Activated naive CD8-positive, alpha-beta T cell treated with anti-CD3 and anti-CD28 coated beads for 36 hours (primary cell): ENCODE measurements around the gene TAF8. TPM values are rescaled to one million over a fixed set of nuclear protein-coding genes. Genes with fewer than 3 reads are reported as not detected.

ENCODE experiments used
- DNase-seq: peaks from one replicate; pipeline ENCODE4 v3.0.0; 2021
- H3K27ac Mint-ChIP-seq: one replicate; pipeline ENCODE4 v1.8.0; 2022; ENCODE audit warnings: mild to moderate bottlenecking, moderate library complexity, mixed read lengths
- H3K27me3 Mint-ChIP-seq: one replicate; pipeline ENCODE4 v1.8.0; 2022; ENCODE audit warnings: mild to moderate bottlenecking, mixed read lengths
- H3K36me3 Mint-ChIP-seq: one replicate; pipeline ENCODE4 v1.8.0; 2021; ENCODE audit warnings: mild to moderate bottlenecking, mixed read lengths
- H3K4me1 Mint-ChIP-seq: one replicate; pipeline ENCODE4 v1.8.0; 2021; ENCODE audit warnings: mixed read lengths
- H3K4me3 Mint-ChIP-seq: one replicate; pipeline ENCODE4 v1.8.0; 2022; ENCODE audit warnings: mild to moderate bottlenecking, moderate library complexity, mixed read lengths
- H3K9me3 Mint-ChIP-seq: one replicate; pipeline ENCODE4 v1.8.0; 2022; ENCODE audit warnings: mixed read lengths
- total RNA-seq, 2 experiments: library from RNA; stranded (reverse); gene quantifications; one replicate each; pipeline ENCODE4 v1.2.3, GENCODE V29; 2021

The TAF8 gene
- total RNA-seq, 2 experiments from 2014 or later = 40.4 to 45.1 TPM

DNA sequence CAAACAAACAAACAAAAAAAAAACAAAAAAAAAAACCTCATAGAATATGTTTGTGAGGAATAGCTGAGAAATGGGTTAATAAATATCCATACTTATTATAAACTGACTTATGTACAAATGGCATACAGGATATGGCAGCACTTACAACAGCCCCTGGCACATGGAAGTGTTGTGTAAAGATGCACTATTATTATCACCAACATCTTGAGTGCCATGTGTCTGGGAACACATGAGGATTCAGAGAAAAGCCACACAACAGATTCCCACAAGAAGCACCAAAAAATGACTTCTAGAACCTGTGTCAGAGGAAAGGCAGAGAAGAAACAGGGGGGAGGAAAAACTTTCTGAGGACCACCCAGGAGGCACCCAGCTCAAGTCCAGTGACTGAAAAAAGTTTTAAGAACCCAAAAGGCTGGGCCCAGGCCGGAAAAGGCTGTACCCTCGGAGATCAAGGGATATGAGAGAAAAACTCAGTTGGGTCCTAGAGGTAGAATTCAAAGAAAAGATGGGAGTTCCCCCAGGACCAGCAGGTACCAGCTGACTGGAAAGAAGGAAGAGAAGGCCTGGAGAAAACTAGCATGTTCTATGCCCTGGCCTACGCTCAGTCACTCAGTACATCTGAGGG lies 9.4 kb upstream of the TAF8 start:
- H3K27ac Mint-ChIP-seq = peak overlapping the region; percentile 95
- H3K27me3 Mint-ChIP-seq = no peaks in the 10 kb centered on the region
- no peaks in the 10 kb centered on the region for H3K9me3 Mint-ChIP-seq
- H3K4me3 Mint-ChIP-seq = peak overlapping the region; percentile 78
- H3K36me3 Mint-ChIP-seq = peaks cover 15% of the 10 kb centered on the region
- no peak for DNase-seq
- H3K4me1 Mint-ChIP-seq = peaks cover 78% of the 10 kb centered on the region

DNA sequence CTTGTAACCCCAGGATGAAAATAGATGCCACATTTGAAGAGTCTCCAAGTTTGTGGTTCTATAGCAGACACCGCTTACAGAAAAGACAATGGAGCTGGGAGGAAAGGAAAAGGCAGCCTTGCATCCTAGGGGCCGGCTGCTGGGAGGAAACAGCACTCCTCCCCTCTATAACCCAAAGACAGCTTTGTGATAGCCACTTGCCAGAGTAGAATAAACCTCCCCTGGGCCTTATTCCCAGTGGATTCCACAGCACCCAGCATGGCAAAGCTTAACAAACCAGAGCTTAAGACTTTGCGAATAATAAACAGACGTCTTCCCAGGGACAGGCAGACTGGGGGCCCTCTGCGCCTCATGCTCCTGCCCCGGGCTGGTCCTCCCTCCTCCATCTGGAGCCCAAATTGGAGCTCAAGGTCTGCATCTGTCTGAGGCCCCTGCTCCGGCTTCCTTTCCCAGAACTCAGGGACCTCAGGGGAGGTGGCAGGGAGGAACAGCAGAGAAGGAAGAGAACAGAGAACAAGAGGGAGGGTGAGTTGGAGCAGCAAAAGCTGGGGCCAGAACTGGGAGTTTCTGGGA lies 8.8 kb upstream of the TAF8 start:
- H3K36me3 Mint-ChIP-seq = peaks cover 12% of the 10 kb centered on the region
- no peaks in the 10 kb centered on the region for H3K27me3 Mint-ChIP-seq
- peaks cover 81% of the 10 kb centered on the region for H3K4me1 Mint-ChIP-seq
- H3K9me3 Mint-ChIP-seq = no peaks in the 10 kb centered on the region
- H3K27ac Mint-ChIP-seq = peak overlapping the region; percentile 95
- H3K4me3 Mint-ChIP-seq = peak overlapping the region; percentile 78
- DNase-seq = no peak

DNA sequence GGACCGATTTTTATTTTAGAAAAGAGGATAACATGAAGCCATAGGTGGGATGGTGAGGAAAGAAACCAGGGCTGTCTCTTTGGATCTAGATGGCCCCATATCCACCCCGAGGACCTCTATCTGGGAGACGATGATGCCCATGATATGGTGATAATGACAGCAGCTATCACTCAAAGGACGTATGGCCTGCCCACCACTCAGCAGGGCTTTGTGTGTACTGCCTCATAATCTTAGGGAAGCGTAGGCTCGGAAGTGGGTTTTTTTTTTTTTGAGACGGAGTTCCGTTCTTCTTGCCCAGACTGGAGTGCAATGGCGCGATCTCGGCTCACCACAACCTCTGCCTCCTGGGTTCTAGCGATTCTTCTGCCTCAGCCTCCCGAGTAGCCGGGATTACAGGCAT lies 8.2 kb upstream of the TAF8 start:
- peaks cover 86% of the 10 kb centered on the region for H3K4me1 Mint-ChIP-seq
- no peaks in the 10 kb centered on the region for H3K9me3 Mint-ChIP-seq
- no peak for DNase-seq
- peak overlapping the region; percentile 78 for H3K4me3 Mint-ChIP-seq
- H3K36me3 Mint-ChIP-seq = peaks cover 11% of the 10 kb centered on the region
- H3K27me3 Mint-ChIP-seq = no peaks in the 10 kb centered on the region
- H3K27ac Mint-ChIP-seq = peak overlapping the region; percentile 95

DNA sequence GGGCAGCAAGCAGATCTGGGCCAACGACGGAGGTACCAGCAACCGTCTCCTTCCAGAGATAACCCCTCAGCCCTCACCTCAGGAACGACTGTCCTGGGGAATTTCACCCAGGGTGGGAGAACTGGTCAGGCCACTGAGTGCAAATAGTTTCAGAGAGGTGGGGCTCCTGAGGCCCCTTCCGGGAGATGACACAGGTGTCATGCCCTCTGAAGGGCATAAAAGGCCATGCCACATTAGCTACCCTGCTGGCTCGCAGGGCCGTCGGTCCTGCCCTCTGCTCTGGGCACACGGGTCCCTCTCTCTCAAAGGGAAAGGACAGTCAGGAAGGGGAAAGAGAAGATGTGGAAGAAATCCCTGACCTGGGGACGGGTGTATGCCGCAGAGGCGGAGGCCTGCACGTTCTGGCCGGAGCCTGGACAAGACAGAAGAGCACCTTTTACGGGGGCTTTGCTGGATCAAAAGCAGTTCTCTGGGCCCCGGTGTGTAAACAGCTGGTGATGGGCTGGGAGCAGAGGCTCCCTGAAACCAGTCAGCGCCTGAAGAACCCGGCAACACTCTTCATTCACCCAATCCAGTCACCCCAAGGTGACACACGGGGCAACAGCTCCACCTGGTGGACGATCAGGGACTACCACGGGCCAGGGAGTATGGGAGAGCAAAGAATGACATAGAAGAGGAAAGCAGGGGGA lies 6.4 kb upstream of the TAF8 start:
- Mint-ChIP-seq H3K36me3 (peaks cover 8% of the 10 kb centered on the region), H3K4me1 (peaks cover 83% of the 10 kb centered on the region), H3K4me3 (peak overlapping the region; percentile 79), H3K27me3 (no peaks in the 10 kb centered on the region), H3K9me3 (no peaks in the 10 kb centered on the region), H3K27ac (peak overlapping the region; percentile 95)
- peak; percentile 92 for DNase-seq

DNA sequence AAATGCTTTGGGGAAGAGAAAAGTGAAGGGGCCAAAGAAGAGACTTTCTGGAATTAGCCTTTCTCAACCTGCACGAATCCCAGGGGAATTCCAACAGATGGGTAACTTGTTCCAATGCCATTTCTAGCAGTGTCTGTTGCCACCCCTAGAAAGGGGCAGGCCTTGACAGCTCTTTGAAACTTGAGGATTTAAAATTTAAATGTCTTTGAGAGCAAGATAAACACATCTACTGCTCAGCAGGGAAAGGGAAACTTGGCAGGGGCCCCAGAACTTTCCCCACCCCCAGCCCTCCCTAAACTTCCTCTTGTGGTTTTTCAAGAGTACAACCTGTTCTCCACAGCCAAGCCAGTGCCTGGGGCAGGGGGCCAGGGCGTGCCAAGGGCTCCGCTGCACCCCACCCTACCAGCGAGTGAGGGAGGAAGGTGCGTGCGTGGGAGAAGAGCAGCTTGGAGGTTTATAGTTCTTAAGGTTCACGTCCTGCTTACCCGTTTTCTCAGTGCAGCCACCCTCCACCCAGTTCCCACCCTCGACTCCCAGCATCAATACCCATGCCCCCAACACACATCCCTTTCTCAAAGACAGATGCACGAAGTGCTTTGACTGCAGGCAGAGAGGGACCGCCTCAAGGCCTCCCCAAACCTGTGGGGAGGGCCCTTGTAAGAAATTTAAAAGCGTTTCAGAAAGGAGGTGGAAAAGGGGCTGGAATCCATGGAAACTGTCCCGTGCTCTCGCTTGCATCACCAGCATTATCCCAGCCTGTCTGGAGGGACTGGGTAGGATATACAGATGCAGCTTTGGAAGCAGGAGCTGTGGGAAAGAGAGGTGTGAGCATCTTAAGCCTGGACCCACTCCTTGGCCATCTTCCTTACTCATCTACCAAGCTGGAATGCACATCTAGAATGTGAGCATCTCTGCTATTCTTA lies 4.5 kb upstream of the TAF8 start:
- no peaks in the 10 kb centered on the region for H3K27me3 Mint-ChIP-seq
- peaks cover 81% of the 10 kb centered on the region for H3K4me1 Mint-ChIP-seq
- peak overlapping the region; percentile 95 for H3K4me3 Mint-ChIP-seq
- no peaks in the 10 kb centered on the region for H3K9me3 Mint-ChIP-seq
- peak; percentile 78 for DNase-seq
- peak overlapping the region; percentile 86 for H3K27ac Mint-ChIP-seq
- H3K36me3 Mint-ChIP-seq = peaks cover 8% of the 10 kb centered on the region

DNA sequence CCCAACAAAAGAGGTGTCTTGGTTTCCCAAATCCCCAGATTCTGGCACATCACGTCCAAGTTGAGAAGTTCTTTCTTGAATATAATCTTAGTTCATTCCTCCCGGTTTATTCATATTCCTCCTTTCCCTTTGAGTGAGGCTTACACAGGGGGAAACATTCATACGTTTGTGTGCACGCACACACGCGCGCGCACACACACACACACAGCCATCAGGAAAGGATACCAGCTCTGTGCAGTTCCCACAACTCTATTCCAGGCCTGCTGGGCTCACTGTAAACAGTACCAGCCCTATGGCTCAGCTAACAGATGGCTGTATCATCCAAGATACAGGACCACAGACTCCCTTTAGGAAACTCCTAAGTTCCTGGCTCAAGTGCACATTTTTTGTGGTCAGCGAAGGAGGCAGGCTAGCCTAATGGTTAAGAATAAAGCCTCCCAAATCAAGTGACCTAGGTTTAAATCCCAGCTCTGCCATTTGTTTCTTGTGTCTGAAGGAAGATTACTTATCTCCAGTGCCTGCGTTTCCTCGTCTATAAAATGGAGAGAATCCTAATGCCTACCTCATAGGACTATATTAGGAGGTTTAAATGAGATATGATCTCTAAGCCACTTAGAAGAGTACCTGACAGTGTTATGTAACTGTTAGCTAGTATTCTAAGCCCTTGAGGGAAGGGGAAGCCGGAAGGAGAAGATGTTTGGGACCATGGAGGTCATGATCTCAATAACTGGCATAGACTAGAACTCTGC lies 3.7 kb upstream of the TAF8 start:
- DNase-seq = no peak
- Mint-ChIP-seq H3K9me3 (no peaks in the 10 kb centered on the region), H3K27me3 (no peaks in the 10 kb centered on the region), H3K36me3 (peaks cover 15% of the 10 kb centered on the region), H3K27ac (peak overlapping the region; percentile 86), H3K4me3 (peak overlapping the region; percentile 95), H3K4me1 (peaks cover 79% of the 10 kb centered on the region)

DNA sequence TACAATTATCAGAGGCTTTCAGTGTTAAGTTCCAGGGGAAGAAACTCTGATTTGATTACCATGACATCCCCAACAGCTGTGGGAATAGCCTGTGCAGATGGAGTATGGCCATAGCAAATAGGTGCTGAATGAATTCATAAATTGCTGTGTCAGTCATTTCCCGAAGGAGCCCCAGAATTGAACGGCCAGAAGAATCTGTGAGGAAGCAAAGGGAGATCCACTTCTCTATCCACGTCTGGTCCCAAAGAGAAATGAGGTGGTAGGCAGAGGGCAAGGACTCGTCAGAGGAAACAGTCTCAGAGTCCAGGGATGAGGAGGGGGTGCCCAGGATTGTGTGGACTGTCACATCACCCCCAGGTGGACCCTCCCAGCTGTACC lies 3.1 kb upstream of the TAF8 start:
- no peak for DNase-seq
- H3K36me3 Mint-ChIP-seq = peaks cover 19% of the 10 kb centered on the region
- peaks cover 78% of the 10 kb centered on the region for H3K4me1 Mint-ChIP-seq
- H3K9me3 Mint-ChIP-seq = no peaks in the 10 kb centered on the region
- peak overlapping the region; percentile 95 for H3K4me3 Mint-ChIP-seq
- peak overlapping the region; percentile 86 for H3K27ac Mint-ChIP-seq
- H3K27me3 Mint-ChIP-seq = no peaks in the 10 kb centered on the region

DNA sequence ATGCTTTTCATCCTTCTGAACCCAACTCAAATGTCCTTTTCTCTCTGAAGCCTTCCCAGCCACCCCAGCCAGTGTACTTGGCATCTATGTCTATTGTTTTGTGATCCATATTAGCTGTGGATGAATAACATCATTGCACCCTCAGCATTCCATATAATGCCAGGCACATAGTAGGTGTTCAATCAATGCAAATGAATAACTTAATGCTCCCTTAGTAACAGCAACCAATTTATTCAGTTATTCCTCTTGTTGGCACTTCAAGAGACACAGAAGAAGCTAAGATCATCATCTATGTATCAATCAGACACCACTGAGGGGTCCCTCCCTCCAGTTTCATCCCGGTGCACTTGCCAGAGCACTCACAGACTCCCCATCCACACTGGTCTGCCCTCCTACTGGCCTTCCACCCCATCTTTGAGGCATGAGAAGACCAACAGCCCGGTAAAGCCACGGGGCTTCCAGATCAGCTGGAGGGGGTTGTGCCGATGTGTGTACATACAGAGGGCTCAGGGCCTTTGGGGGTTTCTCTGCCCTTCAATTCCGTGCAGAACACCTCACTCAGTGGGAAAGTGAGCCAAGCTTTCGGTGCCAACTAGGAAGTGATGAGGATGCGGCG lies 2.4 kb upstream of the TAF8 start:
- Mint-ChIP-seq H3K4me1 (peaks cover 78% of the 10 kb centered on the region), H3K9me3 (no peaks in the 10 kb centered on the region), H3K36me3 (peaks cover 16% of the 10 kb centered on the region), H3K27me3 (no peaks in the 10 kb centered on the region), H3K4me3 (peak overlapping the region; percentile 95), H3K27ac (peak overlapping the region; percentile 86)
- no peak for DNase-seq

DNA sequence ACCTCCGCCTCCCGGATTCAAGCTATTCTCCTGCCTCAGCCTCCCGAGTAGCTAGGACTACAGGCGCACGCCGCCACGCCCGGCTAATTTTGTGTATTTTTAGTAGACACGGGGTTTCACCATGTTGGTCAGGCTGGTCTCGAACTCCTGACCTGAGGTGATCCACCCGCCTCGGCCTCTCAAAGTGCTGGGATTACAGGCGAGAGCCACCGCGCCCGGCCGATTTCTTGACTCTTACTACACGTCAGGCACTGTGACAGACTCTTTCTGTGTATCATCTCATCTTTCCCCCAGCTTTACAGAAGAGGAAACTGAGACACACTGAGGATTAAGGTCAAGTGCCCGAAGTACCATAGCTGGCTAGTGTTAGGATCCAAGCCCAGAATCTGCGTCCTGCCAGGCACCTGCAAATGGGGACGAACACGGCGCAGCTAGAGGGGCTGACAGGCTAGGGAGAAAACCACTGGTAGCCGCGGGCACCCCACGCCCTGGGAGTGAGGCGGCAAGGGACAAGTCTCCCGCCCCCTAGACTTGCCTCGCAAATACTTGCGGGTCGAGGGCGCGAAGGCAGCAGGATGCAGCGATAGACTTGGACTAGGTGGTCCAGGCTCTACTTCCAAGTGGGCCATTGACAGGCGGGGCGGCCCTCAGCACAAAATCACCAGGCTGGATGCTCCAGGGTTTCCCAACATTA lies 1.1 kb upstream of the TAF8 start:
- H3K4me1 Mint-ChIP-seq = peaks cover 73% of the 10 kb centered on the region
- DNase-seq = no peak
- H3K27me3 Mint-ChIP-seq = no peaks in the 10 kb centered on the region
- peak overlapping the region; percentile 99 for H3K27ac Mint-ChIP-seq
- H3K4me3 Mint-ChIP-seq = peak overlapping the region; percentile 95
- H3K9me3 Mint-ChIP-seq = no peaks in the 10 kb centered on the region
- peaks cover 17% of the 10 kb centered on the region for H3K36me3 Mint-ChIP-seq

DNA sequence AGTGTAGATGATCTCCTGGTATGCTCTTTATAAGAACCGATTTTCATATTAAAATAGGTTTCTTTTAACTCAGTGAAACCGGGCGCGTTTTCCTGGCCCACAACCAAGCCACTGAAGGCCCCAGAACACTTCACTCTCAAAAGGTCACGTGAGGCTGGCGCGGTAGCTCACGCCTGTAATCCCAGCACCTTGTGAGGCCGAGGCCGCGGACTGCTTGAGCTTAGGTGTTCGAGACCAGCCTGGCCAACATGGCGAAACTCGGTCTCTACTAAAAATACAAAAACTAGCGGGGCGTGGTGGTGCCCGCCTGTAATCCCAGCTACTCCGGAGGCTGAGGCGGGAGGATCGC lies 402 bp upstream of the TAF8 start:
- DNase-seq = peak; percentile 62
- H3K4me3 Mint-ChIP-seq = peak overlapping the region; percentile 95
- no peaks in the 10 kb centered on the region for H3K27me3 Mint-ChIP-seq
- H3K36me3 Mint-ChIP-seq = peaks cover 17% of the 10 kb centered on the region
- no peaks in the 10 kb centered on the region for H3K9me3 Mint-ChIP-seq
- peaks cover 69% of the 10 kb centered on the region for H3K4me1 Mint-ChIP-seq
- peak overlapping the region; percentile 99 for H3K27ac Mint-ChIP-seq

DNA sequence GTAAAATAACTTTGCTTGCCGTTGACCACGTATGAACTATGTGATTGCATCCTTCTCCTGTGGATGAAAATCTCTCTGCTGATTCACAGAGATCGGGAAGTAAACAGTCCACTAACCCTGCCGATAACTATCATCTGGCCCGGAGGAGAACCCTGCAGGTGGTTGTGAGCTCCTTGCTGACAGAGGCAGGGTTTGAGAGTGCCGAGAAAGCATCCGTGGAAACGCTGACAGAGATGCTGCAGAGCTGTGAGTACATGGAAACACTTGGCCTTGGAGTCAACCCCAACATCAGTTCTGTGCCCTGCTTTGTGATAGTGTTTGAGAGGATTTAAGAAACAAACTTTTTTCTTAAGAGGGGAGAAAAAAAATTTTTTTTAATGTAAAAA lies 937 bp downstream of the TAF8 start:
- Mint-ChIP-seq H3K27ac (peak overlapping the region; percentile 99), H3K4me3 (peak overlapping the region; percentile 95), H3K9me3 (no peaks in the 10 kb centered on the region), H3K27me3 (no peaks in the 10 kb centered on the region), H3K4me1 (peaks cover 61% of the 10 kb centered on the region), H3K36me3 (peaks cover 19% of the 10 kb centered on the region)
- DNase-seq = no peak

DNA sequence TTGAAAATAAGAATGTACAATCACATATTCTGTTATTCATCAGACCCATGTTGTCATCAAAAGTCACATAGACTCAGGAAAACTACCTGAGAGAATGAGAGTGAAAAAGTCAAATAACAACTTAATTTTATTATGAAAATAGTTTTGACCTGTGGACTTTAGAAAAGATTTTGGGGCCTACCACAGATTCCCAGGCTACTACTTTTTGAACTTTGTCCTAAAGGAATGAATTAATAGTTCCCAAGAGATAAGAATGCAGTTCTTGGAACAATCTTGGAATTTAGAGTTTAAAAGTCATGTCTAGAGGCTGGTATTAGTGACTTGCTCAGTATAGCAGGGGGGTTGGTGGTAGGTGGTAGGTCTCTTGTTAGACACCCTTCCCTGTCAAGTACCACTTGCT lies 3.3 kb downstream of the TAF8 start:
- Mint-ChIP-seq H3K9me3 (no peaks in the 10 kb centered on the region), H3K4me1 (peaks cover 44% of the 10 kb centered on the region), H3K4me3 (no peak overlapping the region), H3K27ac (no peak overlapping the region), H3K27me3 (no peaks in the 10 kb centered on the region), H3K36me3 (peaks cover 35% of the 10 kb centered on the region)
- DNase-seq = no peak

DNA sequence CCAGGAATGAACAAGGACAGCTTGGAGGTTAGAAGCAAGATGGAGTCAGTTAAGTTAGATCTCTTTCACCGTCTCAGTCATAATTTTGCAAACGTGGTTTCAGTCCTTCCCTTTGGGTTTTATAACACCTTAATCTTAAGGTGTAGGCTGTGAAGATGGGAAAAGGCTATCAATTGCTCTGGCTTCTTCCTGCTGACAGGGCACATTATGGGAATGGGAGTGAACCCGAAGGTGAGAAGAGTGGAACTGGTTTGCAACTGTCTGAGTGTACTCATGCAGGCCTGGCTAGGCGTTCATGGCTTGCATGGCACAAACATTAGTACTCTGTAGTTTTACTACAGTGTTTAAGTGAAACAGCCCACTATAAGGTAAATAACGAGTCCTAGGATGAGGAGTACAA lies 9.4 kb downstream of the TAF8 start:
- no peak for DNase-seq
- Mint-ChIP-seq H3K9me3 (no peaks in the 10 kb centered on the region), H3K27ac (no peak overlapping the region), H3K27me3 (no peaks in the 10 kb centered on the region), H3K4me3 (no peak overlapping the region), H3K4me1 (peaks cover 4% of the 10 kb centered on the region), H3K36me3 (peaks cover 48% of the 10 kb centered on the region)
